Activated naive CD8-positive, alpha-beta T cell (primary cell): ENCODE results near the gene ANO9.
"Not testable (repeated sequence)": the region's sequence is repeated elsewhere in the genome, so short reads cannot be mapped to it uniquely, and the experiment has no call there.

Experiments
- H3K27ac Mint-ChIP-seq: one replicate; pipeline ENCODE4 v1.8.0; 2021; ENCODE audit warnings: mixed read lengths
- H3K27me3 Mint-ChIP-seq: one replicate; pipeline ENCODE4 v1.8.0; 2021; ENCODE audit warnings: mixed read lengths
- H3K36me3 Mint-ChIP-seq: one replicate; pipeline ENCODE4 v1.8.0; 2021; ENCODE audit warnings: mixed read lengths
- H3K4me1 Mint-ChIP-seq: one replicate; pipeline ENCODE4 v1.8.0; 2021; ENCODE audit warnings: low read depth, mixed read lengths
- H3K4me3 Mint-ChIP-seq: one replicate; pipeline ENCODE4 v1.8.0; 2021; ENCODE audit warnings: mild to moderate bottlenecking, mixed read lengths
- H3K9me3 Mint-ChIP-seq: one replicate; pipeline ENCODE4 v1.8.0; 2021; ENCODE audit warnings: low read depth, mixed read lengths

ANO9 gene

DNA sequence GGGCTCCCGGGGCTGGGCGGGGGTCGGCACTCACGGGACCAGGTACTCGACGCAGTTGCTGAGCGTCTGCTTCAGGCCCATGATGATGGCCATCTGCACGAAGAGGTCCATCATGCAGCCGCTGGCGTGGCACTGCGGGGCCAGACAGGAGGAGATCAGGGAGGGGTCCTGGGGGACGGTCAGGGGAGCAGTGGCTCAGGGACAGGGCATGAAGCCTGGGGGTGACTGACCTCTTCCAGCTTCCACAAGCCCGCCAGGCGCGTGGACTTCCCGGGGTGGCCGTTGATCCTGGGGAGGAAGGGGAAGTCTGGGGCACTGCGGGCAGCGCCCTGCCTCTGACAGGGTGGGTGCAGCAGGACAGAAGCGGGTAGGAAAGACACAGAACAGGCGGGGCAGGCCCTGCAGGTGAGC, 20.9 kb downstream of the ANO9 start:
- Mint-ChIP-seq H3K4me3 (no peak overlapping the region), H3K27me3 (no peaks in the 10 kb centered on the region), H3K36me3 (peaks cover 9% of the 10 kb centered on the region)

DNA sequence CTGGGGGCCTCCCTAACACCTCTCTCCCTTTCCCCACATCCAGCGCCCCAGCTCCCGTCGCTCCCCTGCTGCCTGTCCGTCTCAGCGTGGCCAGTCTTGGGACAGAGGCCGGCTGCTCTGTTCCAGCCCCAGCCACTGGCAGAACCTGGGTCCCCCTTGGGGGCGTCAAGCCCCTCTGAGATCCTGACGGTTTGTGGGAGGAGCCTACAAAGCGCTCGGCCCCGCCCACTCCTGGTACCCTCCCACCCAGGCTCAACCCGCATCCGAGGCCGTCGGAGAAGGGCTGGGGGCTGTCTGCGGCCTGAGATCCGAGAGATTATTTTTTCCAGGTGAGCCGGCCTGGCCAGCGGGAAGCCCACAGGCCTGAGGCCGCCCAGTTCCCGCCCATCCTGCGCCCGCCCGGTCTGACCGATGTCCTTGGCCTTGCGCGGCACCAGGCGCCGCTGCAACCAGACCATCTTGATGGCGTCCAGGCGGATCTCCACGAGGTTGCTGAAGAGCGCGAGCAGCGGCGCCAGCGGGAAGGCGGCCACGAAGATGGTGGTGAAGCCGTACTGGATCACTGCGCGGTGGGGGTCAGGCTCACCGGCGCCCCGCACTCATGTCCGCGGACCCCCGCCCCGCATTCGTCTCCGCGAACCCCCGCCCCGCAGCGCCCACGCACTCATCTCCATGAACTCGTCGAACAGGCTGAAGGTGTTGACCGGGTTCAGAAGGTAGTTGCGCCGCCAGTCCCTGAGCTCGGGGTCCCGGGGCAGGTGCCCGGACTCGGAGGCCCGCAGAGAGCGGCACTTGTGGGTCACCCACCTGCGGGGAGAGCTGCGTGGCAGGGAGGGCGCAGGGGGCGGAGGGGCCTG, 21.5 kb downstream of the ANO9 start:
- Mint-ChIP-seq H3K4me3 (no peak overlapping the region), H3K4me1 (peaks cover 8% of the 10 kb centered on the region), H3K27me3 (no peaks in the 10 kb centered on the region), H3K9me3 (no peaks in the 10 kb centered on the region), H3K27ac (no peak overlapping the region), H3K36me3 (peaks cover 7% of the 10 kb centered on the region)

More for the DNA sequence above, 20.9 kb downstream of the ANO9 start:
- Mint-ChIP-seq H3K9me3 (no peaks in the 10 kb centered on the region), H3K27ac (no peak overlapping the region), H3K4me1 (peaks cover 3% of the 10 kb centered on the region)

DNA sequence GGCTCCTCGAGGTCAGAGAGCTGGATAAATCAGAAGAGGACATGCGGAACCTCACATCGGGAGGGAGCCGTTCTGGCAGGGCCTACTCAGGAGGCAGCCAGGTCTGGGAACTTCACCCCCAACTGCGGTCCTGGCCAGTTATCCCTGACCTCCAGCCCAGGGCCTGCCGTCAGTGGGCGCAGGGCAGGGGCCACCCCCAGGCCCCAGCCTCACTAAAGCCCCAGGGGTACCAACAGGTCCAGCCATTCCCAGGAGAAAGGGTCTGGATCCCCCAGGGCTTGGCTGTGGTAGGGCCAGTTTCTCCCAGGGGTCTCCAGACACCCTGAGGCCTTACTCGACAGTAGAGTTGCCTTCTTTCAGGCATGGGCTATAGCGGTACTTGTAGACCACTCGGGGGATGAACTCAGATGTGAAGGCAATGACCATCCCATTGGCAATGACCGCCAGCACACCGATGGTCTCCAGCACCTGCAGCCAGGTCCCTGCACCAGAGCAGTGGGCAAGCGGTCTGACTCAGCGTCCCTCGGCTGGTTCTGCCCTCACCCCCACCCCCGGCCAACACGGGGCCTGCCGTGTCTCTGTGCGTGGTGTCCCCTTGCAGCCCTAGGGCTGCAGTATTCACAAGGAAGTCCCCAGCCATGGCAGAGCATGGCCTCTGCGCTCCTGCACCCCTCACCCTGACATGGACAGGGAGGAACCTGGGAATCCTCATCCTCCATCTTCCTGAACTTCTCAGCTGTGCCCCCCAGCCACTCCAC, 22.4 kb downstream of the ANO9 start:
- no peak overlapping the region for H3K27ac Mint-ChIP-seq
- H3K4me1 Mint-ChIP-seq = peaks cover 16% of the 10 kb centered on the region
- no peaks in the 10 kb centered on the region for H3K27me3 Mint-ChIP-seq
- peaks cover 1% of the 10 kb centered on the region for H3K36me3 Mint-ChIP-seq
- no peak overlapping the region for H3K4me3 Mint-ChIP-seq
- no peaks in the 10 kb centered on the region for H3K9me3 Mint-ChIP-seq

DNA sequence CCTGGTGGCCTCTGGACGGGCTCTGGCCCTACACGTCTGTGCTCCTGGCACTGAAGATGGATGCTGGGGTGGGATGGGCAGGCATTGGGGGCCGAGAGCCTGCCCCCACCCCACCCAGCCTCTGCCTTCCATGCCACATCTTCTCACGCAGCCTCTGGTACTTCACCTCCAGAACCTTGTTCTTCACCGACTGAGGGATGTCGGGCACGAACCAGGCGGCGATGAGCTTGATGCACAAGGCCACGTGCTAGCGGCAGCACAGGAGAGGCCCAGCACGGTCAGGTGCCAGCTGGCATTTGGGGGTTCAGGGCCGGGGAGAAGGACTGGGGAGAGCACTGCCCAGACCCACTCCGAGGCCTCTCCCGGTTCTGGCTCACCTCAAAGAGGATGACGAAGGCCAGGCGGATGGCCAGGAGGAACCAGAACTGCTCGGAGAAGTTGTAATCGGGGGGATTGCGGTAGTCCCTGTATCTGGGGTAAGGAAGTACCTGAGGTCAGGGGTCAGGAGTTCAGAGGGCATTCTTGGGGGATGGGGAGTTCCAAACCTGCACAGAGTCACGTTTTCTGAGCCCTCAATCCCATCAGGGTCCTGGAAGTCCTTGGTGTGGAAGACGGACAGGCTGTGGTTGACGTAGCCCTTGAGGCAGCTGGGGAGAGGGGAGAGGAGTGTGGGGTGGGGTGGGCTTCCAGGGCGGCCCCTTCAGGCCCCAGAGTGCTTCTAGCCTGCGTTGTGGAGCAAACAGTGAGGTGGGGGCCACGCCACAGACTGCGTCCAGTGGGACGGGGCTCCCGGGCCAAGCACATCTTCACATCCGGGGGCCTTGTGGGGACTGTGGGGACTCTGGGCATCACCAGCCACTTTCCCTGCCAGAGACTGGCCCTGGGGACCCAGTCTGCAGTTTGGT, 23.2 kb downstream of the ANO9 start:
- H3K36me3 Mint-ChIP-seq = no peaks in the 10 kb centered on the region
- H3K27me3 Mint-ChIP-seq = no peaks in the 10 kb centered on the region
- no peak overlapping the region for H3K27ac Mint-ChIP-seq
- no peaks in the 10 kb centered on the region for H3K9me3 Mint-ChIP-seq
- peaks cover 18% of the 10 kb centered on the region for H3K4me1 Mint-ChIP-seq
- no peak overlapping the region for H3K4me3 Mint-ChIP-seq

DNA sequence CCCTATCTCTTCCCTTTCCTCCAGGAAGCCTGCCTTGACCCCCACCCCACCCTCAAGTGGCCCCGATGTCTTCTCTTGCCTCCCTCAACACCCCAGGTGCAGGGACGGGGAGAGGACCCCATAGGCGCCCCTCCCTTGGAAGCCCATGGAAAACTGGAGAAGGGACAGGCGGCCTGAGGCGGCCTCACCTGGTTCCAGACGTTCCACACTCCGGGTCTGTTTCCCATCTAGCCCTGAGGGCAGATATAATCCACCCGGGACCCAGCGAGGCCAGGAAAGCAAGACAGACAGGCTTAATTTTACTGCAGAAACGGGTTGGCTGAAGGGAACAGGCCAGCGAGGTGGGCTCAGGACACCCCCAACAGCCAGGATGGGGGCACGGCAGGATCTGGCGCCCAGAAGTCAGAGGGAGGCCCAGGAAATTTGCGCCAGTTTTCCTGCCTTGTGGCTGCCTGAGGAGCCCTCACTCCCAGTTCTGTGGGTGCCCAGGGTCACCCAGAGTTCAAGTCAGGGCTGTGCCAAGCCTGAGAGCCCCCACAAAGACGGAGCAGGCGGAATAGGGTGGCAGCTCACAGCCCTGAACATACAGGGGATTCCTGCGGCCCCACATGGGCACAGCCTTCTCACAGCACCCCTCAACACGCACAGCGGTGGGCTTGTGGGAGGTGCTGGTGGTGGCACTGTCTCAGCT, 24.0 kb downstream of the ANO9 start:
- peak overlapping the region; percentile 70 for H3K4me3 Mint-ChIP-seq
- no peak overlapping the region for H3K27ac Mint-ChIP-seq
- H3K27me3 Mint-ChIP-seq = no peaks in the 10 kb centered on the region
- H3K9me3 Mint-ChIP-seq = no peaks in the 10 kb centered on the region
- no peaks in the 10 kb centered on the region for H3K36me3 Mint-ChIP-seq
- H3K4me1 Mint-ChIP-seq = peaks cover 24% of the 10 kb centered on the region

DNA sequence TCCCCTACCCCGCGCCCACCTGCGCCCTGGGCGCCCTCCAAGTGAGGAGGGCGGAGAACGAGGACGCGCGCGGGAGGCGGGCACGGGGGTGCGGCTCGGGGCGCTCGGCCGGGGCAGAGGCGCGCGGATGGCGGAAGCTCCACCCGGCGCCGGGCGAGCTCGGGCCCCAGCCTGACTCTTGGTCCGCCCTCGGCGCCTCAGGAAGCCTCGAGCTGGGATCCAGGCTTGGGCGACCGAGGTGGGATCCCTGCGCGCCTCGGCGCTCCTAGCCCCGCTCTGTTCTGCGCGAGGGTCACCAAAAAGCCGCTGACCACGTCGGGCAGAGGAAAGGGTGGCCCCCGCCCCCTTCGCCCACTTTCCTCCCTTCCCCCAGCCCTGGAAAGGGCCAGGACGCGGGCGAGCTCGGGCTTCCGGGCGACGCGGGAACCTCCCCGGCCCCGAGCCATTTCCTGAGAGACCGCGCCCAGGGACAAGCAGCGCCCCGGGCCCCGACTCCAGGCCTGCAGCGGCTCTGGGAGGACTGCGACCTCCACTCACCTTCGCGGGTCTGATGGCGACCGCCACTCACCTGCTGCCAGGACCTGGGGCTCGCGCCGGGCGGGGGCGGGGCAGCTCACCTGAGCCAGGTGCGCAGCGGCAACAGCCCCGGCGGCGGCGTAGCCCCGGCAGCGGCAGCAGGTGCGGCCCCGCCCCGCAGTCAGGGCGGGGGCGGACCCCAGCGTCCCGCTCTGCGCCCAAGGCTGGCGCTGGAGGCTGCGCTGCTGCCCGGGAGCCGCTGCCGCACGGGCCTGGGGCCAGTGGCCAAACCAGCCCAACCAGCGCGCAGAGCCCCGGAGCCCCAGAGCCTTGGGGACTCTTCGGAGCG, 24.8 kb downstream of the ANO9 start:
- Mint-ChIP-seq H3K4me1 (peaks cover 27% of the 10 kb centered on the region), H3K9me3 (no peaks in the 10 kb centered on the region), H3K4me3 (peak overlapping the region; percentile 93), H3K36me3 (no peaks in the 10 kb centered on the region), H3K27ac (no peak overlapping the region), H3K27me3 (no peaks in the 10 kb centered on the region)

DNA sequence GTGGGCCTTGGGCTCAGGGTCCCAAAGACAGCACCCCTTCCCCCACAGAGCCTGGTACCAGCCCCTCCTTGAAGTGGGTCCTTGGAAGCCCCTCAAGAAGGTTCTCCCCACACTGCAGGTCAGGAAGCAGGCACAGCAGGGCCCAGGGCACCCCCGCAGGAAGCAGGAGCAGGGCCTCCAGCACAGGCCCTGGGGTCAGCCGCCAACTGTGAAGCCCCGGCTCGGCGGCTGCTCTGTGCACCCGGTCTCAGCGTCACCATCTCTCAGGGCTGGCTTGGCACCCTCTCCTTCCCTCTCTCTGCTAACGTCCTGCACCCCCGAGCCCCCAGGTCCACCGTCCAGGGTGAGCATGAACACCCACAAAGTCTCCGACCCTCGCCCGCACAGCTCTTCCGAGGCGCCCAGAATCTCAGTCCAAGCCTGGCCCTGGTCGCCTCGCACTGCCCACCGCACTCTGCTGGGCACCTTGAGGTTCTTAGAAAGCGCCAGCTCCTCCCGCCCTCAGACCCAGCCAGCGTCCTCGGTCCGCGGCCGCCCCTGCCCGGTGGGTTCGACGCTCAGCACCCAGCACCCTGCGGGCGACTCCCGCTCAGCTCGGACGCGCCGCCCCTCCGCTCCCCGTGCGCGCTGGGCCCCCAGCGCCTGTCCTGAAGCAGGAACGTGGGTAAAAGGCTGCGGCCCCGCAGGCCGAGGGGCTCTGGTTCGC, 25.6 kb downstream of the ANO9 start:
- no peaks in the 10 kb centered on the region for H3K9me3 Mint-ChIP-seq
- H3K36me3 Mint-ChIP-seq = no peaks in the 10 kb centered on the region
- H3K27me3 Mint-ChIP-seq = no peaks in the 10 kb centered on the region
- peak overlapping the region; percentile 85 for H3K27ac Mint-ChIP-seq
- H3K4me1 Mint-ChIP-seq = peaks cover 27% of the 10 kb centered on the region
- H3K4me3 Mint-ChIP-seq = peak overlapping the region; percentile 93

DNA sequence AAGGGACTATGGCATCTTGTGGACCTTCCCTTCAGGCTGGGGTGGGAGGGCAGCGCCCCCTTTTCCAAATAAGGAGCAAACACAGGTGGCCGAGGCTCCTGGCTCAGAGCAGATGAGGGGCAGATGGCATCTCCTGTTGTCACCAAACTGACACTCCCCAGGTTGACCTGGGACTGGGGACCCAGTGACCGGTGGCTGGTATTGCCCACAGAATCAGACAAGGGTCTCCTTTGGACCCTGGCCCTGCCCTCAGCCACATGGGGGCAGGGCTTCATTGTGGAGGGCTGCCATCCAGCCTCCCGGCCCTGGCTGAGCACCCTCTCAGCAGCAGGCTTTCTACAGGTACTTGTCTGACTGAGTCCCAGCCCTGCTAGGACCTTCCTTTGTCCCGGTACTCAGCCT, 26.2 kb downstream of the ANO9 start:
- Mint-ChIP-seq H3K27me3 (no peaks in the 10 kb centered on the region), H3K36me3 (no peaks in the 10 kb centered on the region), H3K27ac (peak overlapping the region; percentile 85), H3K4me1 (peaks cover 27% of the 10 kb centered on the region), H3K4me3 (peak overlapping the region; percentile 93), H3K9me3 (no peaks in the 10 kb centered on the region)

DNA sequence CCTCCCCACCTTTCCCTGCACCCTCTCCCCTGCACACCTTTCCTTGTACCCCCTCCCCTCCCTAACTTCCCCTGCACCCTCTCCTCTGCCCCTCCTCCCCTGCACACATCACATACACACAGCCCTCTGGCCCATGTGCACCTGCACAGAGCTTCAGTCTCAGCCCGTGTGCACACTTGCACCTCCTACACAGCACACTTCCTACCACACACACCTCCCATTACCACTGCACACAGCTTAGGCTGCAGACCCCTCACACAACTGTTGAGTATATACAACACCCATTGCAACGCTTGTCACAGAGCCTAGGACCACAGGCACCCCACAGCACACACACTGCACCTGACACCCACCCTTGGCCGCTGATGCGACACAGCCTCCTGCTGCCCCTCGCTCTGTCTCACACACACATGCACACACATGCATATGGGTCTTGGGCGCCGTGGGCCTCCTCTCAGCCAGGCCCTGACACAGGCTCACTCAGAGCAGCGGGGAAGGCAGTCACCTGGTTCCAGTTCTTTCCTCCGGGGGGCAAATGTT, 27.4 kb downstream of the ANO9 start:
- H3K27me3 Mint-ChIP-seq = no peaks in the 10 kb centered on the region
- H3K27ac Mint-ChIP-seq = peak overlapping the region; percentile 85
- no peaks in the 10 kb centered on the region for H3K36me3 Mint-ChIP-seq
- H3K4me1 Mint-ChIP-seq = peaks cover 27% of the 10 kb centered on the region
- peak overlapping the region; percentile 93 for H3K4me3 Mint-ChIP-seq
- H3K9me3 Mint-ChIP-seq = no peaks in the 10 kb centered on the region

DNA sequence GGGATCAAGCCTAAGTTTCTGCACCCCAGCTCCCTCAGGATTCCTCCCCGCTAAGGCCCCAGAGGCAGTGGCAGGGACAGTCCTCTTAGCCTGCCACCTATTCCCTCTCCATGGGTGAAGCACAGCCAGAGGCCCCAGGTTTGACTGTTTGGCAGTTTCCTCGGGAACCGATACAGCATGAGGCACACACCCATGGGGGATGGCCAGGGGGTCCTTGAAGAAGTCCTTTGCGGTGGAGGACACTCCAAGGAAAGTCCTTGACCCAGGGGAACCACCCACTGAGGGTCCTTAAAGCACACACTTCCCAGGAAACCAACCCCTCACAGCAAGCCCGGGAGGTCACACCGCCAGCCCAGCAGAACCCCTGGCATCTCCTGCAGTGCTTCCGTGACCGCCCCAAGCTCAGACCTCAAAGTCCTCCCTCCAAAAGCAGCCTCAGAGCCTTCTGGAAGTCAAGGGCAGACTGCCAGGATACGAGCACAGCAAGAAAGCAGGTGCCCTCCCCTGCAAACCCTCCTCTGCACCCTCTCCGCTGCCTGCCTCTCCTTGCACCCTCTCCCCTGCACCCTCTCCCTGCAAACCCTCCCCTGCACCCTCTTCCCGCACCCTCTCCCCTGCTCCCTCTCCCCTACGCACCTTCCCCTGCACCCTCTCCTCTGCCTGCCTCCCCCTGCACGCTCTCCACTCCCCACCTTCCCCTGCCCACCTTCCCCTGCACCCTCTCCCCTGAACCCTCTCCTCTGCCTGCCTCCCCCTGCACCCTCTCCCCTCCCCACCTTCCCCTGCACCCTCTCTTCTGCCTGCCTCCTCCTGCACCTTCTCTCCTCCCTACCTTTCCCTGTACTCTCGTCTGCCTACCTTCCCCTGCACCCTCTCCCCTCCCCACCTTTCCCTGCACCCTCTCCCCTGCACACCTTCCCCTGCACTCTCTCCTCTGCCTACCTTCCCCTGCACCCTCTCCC, 28.4 kb downstream of the ANO9 start:
- H3K9me3 Mint-ChIP-seq = no peaks in the 10 kb centered on the region
- no peaks in the 10 kb centered on the region for H3K36me3 Mint-ChIP-seq
- no peaks in the 10 kb centered on the region for H3K27me3 Mint-ChIP-seq
- H3K4me3 Mint-ChIP-seq = peak overlapping the region; percentile 58
- H3K4me1 Mint-ChIP-seq = peaks cover 28% of the 10 kb centered on the region
- no peak overlapping the region for H3K27ac Mint-ChIP-seq

DNA sequence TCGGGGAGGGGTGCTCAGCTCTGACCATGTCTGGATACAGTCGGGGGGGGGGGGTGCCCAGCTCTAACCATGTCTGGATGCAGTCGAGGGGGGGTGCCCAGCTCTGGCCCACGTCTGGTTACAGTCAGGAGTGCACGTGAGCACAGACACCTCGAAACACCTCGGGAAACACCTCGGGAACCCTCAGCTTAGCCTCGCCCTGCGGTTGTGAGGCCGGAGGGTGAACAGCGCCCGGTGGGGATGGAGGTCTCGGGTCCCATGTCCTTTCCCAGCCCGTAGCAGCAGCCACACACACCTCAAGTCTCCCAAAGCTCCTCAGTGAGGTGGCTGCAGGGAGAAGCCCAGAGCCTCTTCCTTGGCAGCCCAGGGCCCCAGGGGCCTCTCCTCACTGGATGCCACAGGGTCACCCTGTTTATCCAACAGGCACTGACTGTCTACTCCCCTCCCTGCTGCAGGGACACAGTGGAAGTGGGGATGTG, 29.1 kb downstream of the ANO9 start:
- Mint-ChIP-seq H3K36me3 (no peaks in the 10 kb centered on the region), H3K27me3 (no peaks in the 10 kb centered on the region), H3K27ac (no peak overlapping the region), H3K4me3 (peak overlapping the region; percentile 58), H3K9me3 (no peaks in the 10 kb centered on the region), H3K4me1 (peaks cover 28% of the 10 kb centered on the region)

DNA sequence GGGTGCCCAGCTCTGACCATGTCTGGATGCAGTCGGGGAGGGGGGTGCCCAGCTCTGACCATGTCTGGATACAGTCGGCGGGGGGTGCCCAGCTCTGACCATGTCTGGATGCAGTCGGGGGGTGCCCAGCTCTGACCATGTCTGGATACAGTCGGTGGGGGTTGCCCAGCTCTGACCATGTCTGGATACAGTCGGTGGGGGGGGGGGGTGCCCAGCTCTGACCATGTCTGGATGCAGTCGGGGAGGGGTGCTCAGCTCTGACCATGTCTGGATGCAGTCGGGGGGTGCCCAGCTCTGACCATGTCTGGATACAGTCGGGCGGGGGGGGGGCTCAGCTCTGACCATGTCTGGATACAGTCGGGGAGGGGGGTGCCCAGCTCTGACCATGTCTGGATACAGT, 30.3 kb downstream of the ANO9 start:
- H3K9me3 Mint-ChIP-seq, H3K36me3 Mint-ChIP-seq, H3K27ac Mint-ChIP-seq, H3K4me3 Mint-ChIP-seq, H3K27me3 Mint-ChIP-seq: not testable (repeated sequence)
- H3K4me1 Mint-ChIP-seq = peaks cover 29% of the 10 kb centered on the region
